ENCODE measurements around the gene EFCAB6. TPM values are rescaled to one million over a fixed set of nuclear protein-coding genes. Genes with fewer than 3 reads are reported as not detected.

The EFCAB6 gene
- total and polyA plus RNA-seq, 2 of the 13 experiments (the other 11 are each of a cell fraction or from before 2014, with no cell fraction given): not detected

- H3K27me3 ChIP-seq (ENCODE audit: control insufficient read depth in 1 of 2, insufficient read depth in 2 of 2, low read length in 2 of 2): peaks cover 8 to 58% of the 10 kb centered on the region in 2 experiments; a peak in 3 of 5 replicates
- ChIA-PET POLR2A (no interaction called here), CTCF (ENCODE audit: low intra/inter-chr PET ratio, low total read pairs) (no interaction called here)
- H3K4me1 ChIP-seq (ENCODE audit: insufficient read depth, low read length): no peaks in the 10 kb centered on the region
- in situ Hi-C loops (cut with HindIII; ENCODE audit: extremely low pct_ligation_motif_present, low pct_unique_long_range_greater_than_20kb) (no loop called here), intact Hi-C loops (cut with micrococcal nuclease; ENCODE audit: unreplicated experiment) (no loop called here)
- 54% methylated on average over 10 of the region's 31 CpGs for WGBS (ENCODE audit: low lambda C conversion rate)
- no peaks in the 10 kb centered on the region for H4K20me1 ChIP-seq (ENCODE audit: insufficient read depth, low read length)
- no peaks in the 10 kb centered on the region for H3K9me3 ChIP-seq (ENCODE audit: low read length)
- TF ChIP-seq ZSCAN25 (CRISPR knock-in tag; IDR thresholded peaks at IDR 0.05): no peak
- TF ChIP-seq, protein P1, sequence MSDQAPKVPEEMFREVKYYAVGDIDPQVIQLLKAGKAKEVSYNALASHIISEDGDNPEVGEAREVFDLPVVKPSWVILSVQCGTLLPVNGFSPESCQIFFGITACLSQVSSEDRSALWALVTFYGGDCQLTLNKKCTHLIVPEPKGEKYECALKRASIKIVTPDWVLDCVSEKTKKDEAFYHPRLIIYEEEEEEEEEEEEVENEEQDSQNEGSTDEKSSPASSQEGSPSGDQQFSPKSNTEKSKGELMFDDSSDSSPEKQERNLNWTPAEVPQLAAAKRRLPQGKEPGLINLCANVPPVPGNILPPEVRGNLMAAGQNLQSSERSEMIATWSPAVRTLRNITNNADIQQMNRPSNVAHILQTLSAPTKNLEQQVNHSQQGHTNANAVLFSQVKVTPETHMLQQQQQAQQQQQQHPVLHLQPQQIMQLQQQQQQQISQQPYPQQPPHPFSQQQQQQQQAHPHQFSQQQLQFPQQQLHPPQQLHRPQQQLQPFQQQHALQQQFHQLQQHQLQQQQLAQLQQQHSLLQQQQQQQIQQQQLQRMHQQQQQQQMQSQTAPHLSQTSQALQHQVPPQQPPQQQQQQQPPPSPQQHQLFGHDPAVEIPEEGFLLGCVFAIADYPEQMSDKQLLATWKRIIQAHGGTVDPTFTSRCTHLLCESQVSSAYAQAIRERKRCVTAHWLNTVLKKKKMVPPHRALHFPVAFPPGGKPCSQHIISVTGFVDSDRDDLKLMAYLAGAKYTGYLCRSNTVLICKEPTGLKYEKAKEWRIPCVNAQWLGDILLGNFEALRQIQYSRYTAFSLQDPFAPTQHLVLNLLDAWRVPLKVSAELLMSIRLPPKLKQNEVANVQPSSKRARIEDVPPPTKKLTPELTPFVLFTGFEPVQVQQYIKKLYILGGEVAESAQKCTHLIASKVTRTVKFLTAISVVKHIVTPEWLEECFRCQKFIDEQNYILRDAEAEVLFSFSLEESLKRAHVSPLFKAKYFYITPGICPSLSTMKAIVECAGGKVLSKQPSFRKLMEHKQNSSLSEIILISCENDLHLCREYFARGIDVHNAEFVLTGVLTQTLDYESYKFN (CRISPR knock-in tag; conservative IDR thresholded peaks at IDR 0.05): no peak
- no peak for TF ChIP-seq KDM5A (IDR thresholded peaks at IDR 0.05; ENCODE audit: borderline replicate concordance, low read length)
- TF ChIP-seq TSC22D2 (CRISPR knock-in tag; IDR thresholded peaks at IDR 0.05; ENCODE audit: borderline replicate concordance): no peak
- TF ChIP-seq ZBTB4 (CRISPR knock-in tag; IDR thresholded peaks at IDR 0.05; ENCODE audit: borderline replicate concordance): no peak
- no peak for TF ChIP-seq ZNF766 (CRISPR knock-in tag; IDR thresholded peaks at IDR 0.05; ENCODE audit: borderline replicate concordance)
- TF ChIP-seq ZNF543 (CRISPR knock-in tag; IDR thresholded peaks at IDR 0.05): no peak
- no peak for TF ChIP-seq RFX3 (CRISPR knock-in tag; IDR thresholded peaks at IDR 0.05)
- no peak for TF ChIP-seq IKZF4 (CRISPR knock-in tag; IDR thresholded peaks at IDR 0.05; ENCODE audit: borderline replicate concordance, low read depth, not compliant biosample characterization)
- FAIRE-seq: no peak
- H3K9ac ChIP-seq (ENCODE audit: insufficient read depth, low read depth, low read length): no peak overlapping the region
- H3K27ac ChIP-seq (ENCODE audit: extremely low read length, insufficient read depth, low read length): no peak overlapping the region
- no peaks in the 10 kb centered on the region for H3K79me2 ChIP-seq (ENCODE audit: insufficient read depth, low read length)
- H3K4me2 ChIP-seq (ENCODE audit: low read depth, low read length): no peak overlapping the region
- BruUV-seq (replicated peaks): no TSS peak
- no peak for ATAC-seq
- no peak overlapping the region for H2AFZ ChIP-seq (ENCODE audit: low read length)
- H3K36me3 ChIP-seq (replicated peaks in 1 of 2; ENCODE audit: control insufficient read depth in 1 of 2, insufficient read depth in 2 of 2, low read length in 2 of 2): no peaks in the 10 kb centered on the region
- DNase-seq (ENCODE audit: low spot score): no peak
- H3K4me3 ChIP-seq (replicated peaks in 1 of 3; ENCODE audit: insufficient read depth in 1 of 3, low read depth in 2 of 3, low read length in 3 of 3): no peak overlapping the region
Measured at GRCh38 chr22:43844560-43845545, 32.7 kb upstream of the EFCAB6 start.

Measured in HepG2 (cell line).